HG03060 (cell line): Measurements from ENCODE around the gene GBP1.
A peak's percentile ranks its signal among the peaks of the same experiment; 100 is the strongest.
"Not testable (repeated sequence)": the region's sequence is repeated elsewhere in the genome, so short reads cannot be mapped to it uniquely, and the experiment has no call there.

Source experiments
- ATAC-seq: cut with Tn5 transposase; IDR thresholded peaks from one replicate; pipeline ENCODE4 v1.9.1; 2021; ENCODE audit warnings: low read depth, moderate number of reproducible peaks; ENCODE audit not compliant: unreplicated experiment

GBP1 gene

GRCh38 chr1:89060091-89060490 lies 4.9 kb downstream of the GBP1 start:
- no peak for ATAC-seq

- no peak for ATAC-seq
These were observed 13.1 kb downstream of the GBP1 start for GRCh38 chr1:89051955-89052312.

GRCh38 chr1:89051300-89051954 lies 13.6 kb downstream of the GBP1 start:
- ATAC-seq = no peak

GRCh38 chr1:89050649-89051033 lies 14.4 kb downstream of the GBP1 start:
- no peak for ATAC-seq

- not testable (repeated sequence) for ATAC-seq
These were observed 14.9 kb downstream of the GBP1 start for GRCh38 chr1:89049901-89050648.

- ATAC-seq = not testable (repeated sequence)
These were observed 15.8 kb downstream of the GBP1 start for GRCh38 chr1:89049187-89049586.

- ATAC-seq = no peak
These were observed 17.3 kb downstream of the GBP1 start for GRCh38 chr1:89047734-89048133.

- not testable (repeated sequence) for ATAC-seq
These were observed 18.5 kb downstream of the GBP1 start for GRCh38 chr1:89046318-89047183.

- no peak for ATAC-seq
These were observed 19.9 kb downstream of the GBP1 start for GRCh38 chr1:89044970-89045721.

GRCh38 chr1:89043940-89044339 lies 21.1 kb downstream of the GBP1 start:
- ATAC-seq = no peak

GRCh38 chr1:89042491-89042890 lies 22.5 kb downstream of the GBP1 start:
- no peak for ATAC-seq

GRCh38 chr1:89041721-89042120 lies 23.3 kb downstream of the GBP1 start:
- no peak for ATAC-seq

GRCh38 chr1:89041119-89041641 lies 23.8 kb downstream of the GBP1 start:
- ATAC-seq = peak; percentile 99

- no peak for ATAC-seq
These were observed 24.7 kb downstream of the GBP1 start for GRCh38 chr1:89040315-89040626.

GRCh38 chr1:89037186-89037585 lies 27.8 kb downstream of the GBP1 start:
- ATAC-seq = no peak

GRCh38 chr1:89035080-89035479 lies 29.9 kb downstream of the GBP1 start:
- ATAC-seq = no peak

GRCh38 chr1:89034004-89034403 lies 31.0 kb downstream of the GBP1 start:
- ATAC-seq = not testable (repeated sequence)

- not testable (repeated sequence) for ATAC-seq
These were observed 36.0 kb downstream of the GBP1 start for GRCh38 chr1:89029051-89029450.

GRCh38 chr1:89025928-89026327 lies 39.1 kb downstream of the GBP1 start:
- ATAC-seq = no peak

- no peak for ATAC-seq
These were observed 42.0 kb downstream of the GBP1 start for GRCh38 chr1:89023026-89023425.
